ENCODE data around the gene SLC38A9.
"Not testable (repeated sequence)": the region's sequence is repeated elsewhere in the genome, so short reads cannot be mapped to it uniquely, and the experiment has no call there.

SLC38A9 gene

GRCh38 chr5:55609413-55609812 lies 102.7 kb downstream of the SLC38A9 start:
- no peak for DNase-seq (ENCODE audit: low spot score)

GRCh38 chr5:55608595-55609349 lies 103.4 kb downstream of the SLC38A9 start:
- no peak for DNase-seq (ENCODE audit: low spot score)

GRCh38 chr5:55607309-55607708 lies 104.8 kb downstream of the SLC38A9 start:
- not testable (repeated sequence) for DNase-seq (ENCODE audit: low spot score)

GRCh38 chr5:55604611-55605067 lies 107.5 kb downstream of the SLC38A9 start:
- DNase-seq (ENCODE audit: low spot score): no peak

GRCh38 chr5:55603922-55604321 lies 108.2 kb downstream of the SLC38A9 start:
- DNase-seq (ENCODE audit: low spot score): no peak

GRCh38 chr5:55601628-55602027 lies 110.5 kb downstream of the SLC38A9 start:
- DNase-seq (ENCODE audit: low spot score): no peak

- peak; percentile 33 for DNase-seq (ENCODE audit: low spot score)
Observed at GRCh38 chr5:55601204-55601618, 110.9 kb downstream of the SLC38A9 start.

GRCh38 chr5:55600497-55601203 lies 111.5 kb downstream of the SLC38A9 start:
- no peak for DNase-seq (ENCODE audit: low spot score)

- no peak for DNase-seq (ENCODE audit: low spot score)
Observed at GRCh38 chr5:55600086-55600485, 112.0 kb downstream of the SLC38A9 start.

GRCh38 chr5:55599148-55600050 lies 112.7 kb downstream of the SLC38A9 start:
- no peak for DNase-seq (ENCODE audit: low spot score)

- DNase-seq (ENCODE audit: low spot score): no peak
Observed at GRCh38 chr5:55597014-55597981, 114.8 kb downstream of the SLC38A9 start.

- no peak for DNase-seq (ENCODE audit: low spot score)
Observed at GRCh38 chr5:55594671-55595070, 117.5 kb downstream of the SLC38A9 start.

GRCh38 chr5:55593115-55593472 lies 119.0 kb downstream of the SLC38A9 start:
- no peak for DNase-seq (ENCODE audit: low spot score)

GRCh38 chr5:55592388-55593114 lies 119.6 kb downstream of the SLC38A9 start:
- DNase-seq (ENCODE audit: low spot score): no peak

- DNase-seq (ENCODE audit: low spot score): no peak
Observed at GRCh38 chr5:55591686-55592085, 120.4 kb downstream of the SLC38A9 start.

- DNase-seq (ENCODE audit: low spot score): no peak
Observed at GRCh38 chr5:55585206-55585610, 126.9 kb downstream of the SLC38A9 start.

- no peak for DNase-seq (ENCODE audit: low spot score)
Observed at GRCh38 chr5:55584398-55585205, 127.5 kb downstream of the SLC38A9 start.

GRCh38 chr5:55583578-55583977 lies 128.5 kb downstream of the SLC38A9 start:
- no peak for DNase-seq (ENCODE audit: low spot score)

GRCh38 chr5:55582256-55582655 lies 129.9 kb downstream of the SLC38A9 start:
- no peak for DNase-seq (ENCODE audit: low spot score)

- no peak for DNase-seq (ENCODE audit: low spot score)
Observed at GRCh38 chr5:55580042-55580441, 132.1 kb downstream of the SLC38A9 start.

Measured in iPS-NIHi11 (cell line).